Prostate gland (tissue), 2 donors: ENCODE results near the gene FSCN2. TPM values are rescaled to one million over a fixed set of nuclear protein-coding genes. Genes with fewer than 3 reads are reported as not detected.

ENCODE experiments used
- DNase-seq: peaks from one replicate; pipeline ENCODE4 v3.0.0-alpha.2; 2019; ENCODE audit warnings: low spot score
- H3K27ac ChIP-seq, 2 donors: fragments of 200-600 bp; sonication (generic); 2 replicates each; pipeline ENCODE4 v1.5.1; 2017 to 2019
- H3K27me3 ChIP-seq: fragments of 200-600 bp; sonication (generic); replicated peaks from 2 replicates; pipeline ENCODE4 v1.5.1; 2019; ENCODE audit not compliant: insufficient read depth
- H3K36me3 ChIP-seq, 2 donors: fragments of 200-600 bp; sonication (generic); 1 replicate in 1 of 2; 2 replicates in 1 of 2; pipeline versions ENCODE4 v1.5.1 to v1.8.1; 2017 to 2019
- H3K4me1 ChIP-seq: fragments of 200-600 bp; sonication (generic); replicated peaks from 2 replicates; pipeline ENCODE4 v1.5.1; 2019
- H3K4me3 ChIP-seq, 2 donors: fragments of 200-600 bp; sonication (generic); 2 replicates each; pipeline ENCODE4 v1.5.1; 2017 to 2019
- H3K9me3 ChIP-seq: fragments of 200-600 bp; sonication (generic); 2 replicates; pipeline ENCODE4 v1.5.1; 2017
- CTCF ChIP-seq, 4 experiments: fragments of 200-600 bp in 2 of 4; fragments of 450-650 bp in 2 of 4; sonication (generic) in 2 of 4; IDR thresholded peaks; 1 replicate in 3 of 4; 2 replicates in 1 of 4; pipeline ENCODE4 v1.5.1; 2016 to 2019; ENCODE audit warnings: antibody characterized with exemption in 4 of 4, mild to moderate bottlenecking in 2 of 4, moderate library complexity in 2 of 4
- POLR2A ChIP-seq: fragments of 450-650 bp; IDR thresholded peaks from one replicate; pipeline ENCODE4 v1.6.1; 2016; ENCODE audit warnings: antibody characterized with exemption, mild to moderate bottlenecking
- POLR2AphosphoS5 ChIP-seq: sonication (generic); formaldehyde crosslinking; IDR thresholded peaks from one replicate; pipeline ENCODE4 v1.6.1; 2017; ENCODE audit warnings: antibody characterized with exemption
- WGBS: methylation state at CpG from one replicate; pipeline ENCODE4 v1.1.5; 2018; 5-methylcytosine and 5-hydroxymethylcytosine counted together
- intact Hi-C: fragments of 100-400 bp; cut with DNase I; formaldehyde crosslinking; loops from one replicate; pipeline ENCODE4 v1.14.2; 2022
- total RNA-seq, 2 donors: library from RNA; depleted of rRNA; stranded (reverse); fragments of >200 nt; gene quantifications; one replicate each; pipeline ENCODE4 v1.1.0, GENCODE V29; 2016

Gene FSCN2
- total RNA-seq, 2 donors from 2014 or later, result 3.1 to 5.6 TPM

GRCh38 chr17:81491761-81492160 lies 36.4 kb upstream of the FSCN2 start:
- DNase-seq, result no peak
- H3K4me1 ChIP-seq, result peaks cover 4% of the 10 kb centered on the region
- intact Hi-C loops, result no loop called here
- no peak overlapping the region for H3K4me3 ChIP-seq
- H3K27ac ChIP-seq, result no peak overlapping the region
- no peaks in the 10 kb centered on the region for H3K9me3 ChIP-seq
- 15% methylated on average over 4 of the region's 5 CpGs for WGBS
- TF ChIP-seq POLR2A (no peak), POLR2AphosphoS5 (no peak), CTCF (IDR thresholded peaks at IDR 0.05) (no peak)
- no peaks in the 10 kb centered on the region for H3K27me3 ChIP-seq
- H3K36me3 ChIP-seq, result no peaks in the 10 kb centered on the region

- no peak overlapping the region for H3K4me3 ChIP-seq
- H3K4me1 ChIP-seq, result peaks cover 4% of the 10 kb centered on the region
- H3K9me3 ChIP-seq, result no peaks in the 10 kb centered on the region
- H3K36me3 ChIP-seq, result no peaks in the 10 kb centered on the region
- TF ChIP-seq POLR2A (no peak), POLR2AphosphoS5 (no peak), CTCF (IDR thresholded peaks at IDR 0.05) (no peak)
- intact Hi-C loops, result no loop called here
- DNase-seq, result no peak
- H3K27ac ChIP-seq, result no peak overlapping the region
- WGBS, result 64% methylated on average over 18 of the region's 18 CpGs
- H3K27me3 ChIP-seq, result no peaks in the 10 kb centered on the region
Observed at GRCh38 chr17:81492202-81492601, 36.0 kb upstream of the FSCN2 start.

- no peak for DNase-seq
- intact Hi-C loops, result no loop called here
- WGBS, result 91% methylated on average over 9 of the region's 9 CpGs
Observed at GRCh38 chr17:81492706-81493105, 35.5 kb upstream of the FSCN2 start.

GRCh38 chr17:81493198-81494038 lies 34.8 kb upstream of the FSCN2 start:
- H3K27me3 ChIP-seq, result no peaks in the 10 kb centered on the region
- intact Hi-C loops, result no loop called here
- TF ChIP-seq POLR2A (no peak), POLR2AphosphoS5 (no peak), CTCF (IDR thresholded peaks at IDR 0.05) (no peak)
- no peak overlapping the region for H3K27ac ChIP-seq
- 91% methylated on average over 16 of the region's 16 CpGs for WGBS
- H3K4me1 ChIP-seq, result peaks cover 4% of the 10 kb centered on the region
- H3K36me3 ChIP-seq, result no peaks in the 10 kb centered on the region
- no peak overlapping the region for H3K4me3 ChIP-seq
- DNase-seq, result no peak
- H3K9me3 ChIP-seq, result no peaks in the 10 kb centered on the region

More at GRCh38 chr17:81492706-81493105, 35.5 kb upstream of the FSCN2 start:
- no peak overlapping the region for H3K4me3 ChIP-seq
- H3K27ac ChIP-seq, result no peak overlapping the region
- H3K27me3 ChIP-seq, result no peaks in the 10 kb centered on the region
- no peaks in the 10 kb centered on the region for H3K36me3 ChIP-seq
- no peaks in the 10 kb centered on the region for H3K9me3 ChIP-seq
- no peak for TF ChIP-seq CTCF (IDR thresholded peaks at IDR 0.05)
- TF ChIP-seq POLR2AphosphoS5, result no peak
- TF ChIP-seq POLR2A, result no peak
- peaks cover 4% of the 10 kb centered on the region for H3K4me1 ChIP-seq
